ENCODE measurements around the gene USP34.

The USP34 gene

GRCh38 chr2:61354543-61355197, 116.2 kb downstream of the USP34 start:
- Histone ChIP-seq H3K9me3 (ENCODE audit: control insufficient read depth, insufficient read depth, low read depth, low read length) (no peaks in the 10 kb centered on the region), H3K36me3 (ENCODE audit: control insufficient read depth in 2 of 2, insufficient read depth in 1 of 2, low read length in 2 of 2) (peaks cover 4 to 18% of the 10 kb centered on the region in 2 experiments), H3K27ac (ENCODE audit: extremely low read depth, low read depth, low read length) (no peak overlapping the region), H3K4me1 (ENCODE audit: control insufficient read depth, insufficient read depth, low read length) (peaks cover 4% of the 10 kb centered on the region; the same call in 1 of the 2 replicates), H3K4me3 (ENCODE audit: low read depth, low read length) (no peak overlapping the region)
- TF ChIP-seq AEBP2 (tag by site-specific recombination; IDR thresholded peaks at IDR 0.05; ENCODE audit: borderline replicate concordance) (no peak), ZNF175 (tag by site-specific recombination; IDR thresholded peaks at IDR 0.05) (no peak), WT1 (tag by site-specific recombination; IDR thresholded peaks at IDR 0.05) (no peak), PBX3 (CRISPR knock-in tag; IDR thresholded peaks at IDR 0.05) (no peak), ZNF529 (tag by site-specific recombination; IDR thresholded peaks at IDR 0.05; ENCODE audit: insufficient replicate concordance) (no peak), TRIM28 (IDR thresholded peaks at IDR 0.05; ENCODE audit: borderline replicate concordance, low read length) (no peak), ZNF37A (tag by site-specific recombination; IDR thresholded peaks at IDR 0.05) (no peak)
- CTCF ChIA-PET: no interaction called here
- POLR2A ChIA-PET: no interaction called here

- Histone ChIP-seq H3K9me3 (ENCODE audit: control insufficient read depth, insufficient read depth, low read depth, low read length) (no peaks in the 10 kb centered on the region), H3K27ac (ENCODE audit: extremely low read depth, low read depth, low read length) (no peak overlapping the region), H3K4me3 (ENCODE audit: low read depth, low read length) (no peak overlapping the region), H3K4me1 (ENCODE audit: control insufficient read depth, insufficient read depth, low read length) (peaks cover 4% of the 10 kb centered on the region; the same call in 1 of the 2 replicates), H3K36me3 (ENCODE audit: control insufficient read depth in 2 of 2, insufficient read depth in 1 of 2, low read length in 2 of 2) (peaks cover 7 to 25% of the 10 kb centered on the region in 2 experiments)
- ChIA-PET POLR2A (no interaction called here), CTCF (interaction anchor here (0.6 kb wide), 1 partner anchor 305 kb away, joined by 3 read pairs; no protein-coding TSS in a partner anchor)
- TF ChIP-seq HOXC10 (CRISPR knock-in tag; IDR thresholded peaks at IDR 0.05) (no peak), ZNF558 (tag by site-specific recombination; IDR thresholded peaks at IDR 0.05) (peak; percentile 100)
These were observed 117.0 kb downstream of the USP34 start for GRCh38 chr2:61353909-61354308.

GRCh38 chr2:61350777-61351176, 120.1 kb downstream of the USP34 start:
- H3K4me1 ChIP-seq (ENCODE audit: control insufficient read depth, insufficient read depth, low read length): no peaks in the 10 kb centered on the region
- H3K27ac ChIP-seq (ENCODE audit: extremely low read depth, low read depth, low read length): no peak overlapping the region
- peaks cover 31 to 45% of the 10 kb centered on the region in 2 experiments for H3K36me3 ChIP-seq (ENCODE audit: control insufficient read depth in 2 of 2, insufficient read depth in 1 of 2, low read length in 2 of 2)
- no peak overlapping the region for H3K4me3 ChIP-seq (ENCODE audit: low read depth, low read length)
- no peak for TF ChIP-seq ZNF280D (tag by site-specific recombination; IDR thresholded peaks at IDR 0.05)
- no peak for TF ChIP-seq ZNF707 (tag by site-specific recombination; IDR thresholded peaks at IDR 0.05)
- no peak for TF ChIP-seq PRDM10 (tag by site-specific recombination; IDR thresholded peaks at IDR 0.05)
- TF ChIP-seq ZNF184 (tag by site-specific recombination; IDR thresholded peaks at IDR 0.05): no peak
- TF ChIP-seq ELK4 (IDR thresholded peaks at IDR 0.05; ENCODE audit: borderline replicate concordance, low read depth, low read length): no peak
- no peak for TF ChIP-seq ZFP41 (tag by site-specific recombination; IDR thresholded peaks at IDR 0.05; ENCODE audit: borderline replicate concordance)
- no peak for TF ChIP-seq ZFP3 (tag by site-specific recombination; IDR thresholded peaks at IDR 0.05; ENCODE audit: low read depth)
- TF ChIP-seq ZEB2 (tag by site-specific recombination; IDR thresholded peaks at IDR 0.05): no peak
- no peak for TF ChIP-seq SP7 (tag by site-specific recombination; IDR thresholded peaks at IDR 0.05)
- no peak for TF ChIP-seq ZNF548 (tag by site-specific recombination; IDR thresholded peaks at IDR 0.05)
- TF ChIP-seq ZNF580 (tag by site-specific recombination; IDR thresholded peaks at IDR 0.05): no peak
- POLR2A ChIA-PET: no interaction called here
- CTCF ChIA-PET: interaction anchor here (0.6 kb wide), 1 partner anchor 14 kb away, joined by 4 read pairs; no protein-coding TSS in a partner anchor
- no peaks in the 10 kb centered on the region for H3K9me3 ChIP-seq (ENCODE audit: control insufficient read depth, insufficient read depth, low read depth, low read length)
